Prostate gland (tissue), 2 donors: ENCODE data around the gene ARHGEF2. TPM values are rescaled to one million over a fixed set of nuclear protein-coding genes. Genes with fewer than 3 reads are reported as not detected.

Experiments used
- DNase-seq: peaks from one replicate; pipeline ENCODE4 v3.0.0-alpha.2; 2019; ENCODE audit warnings: low spot score
- H3K27ac ChIP-seq, 2 donors: fragments of 200-600 bp; sonication (generic); 2 replicates each; pipeline ENCODE4 v1.5.1; 2017 to 2019
- H3K27me3 ChIP-seq: fragments of 200-600 bp; sonication (generic); replicated peaks from 2 replicates; pipeline ENCODE4 v1.5.1; 2019; ENCODE audit not compliant: insufficient read depth
- H3K36me3 ChIP-seq, 2 donors: fragments of 200-600 bp; sonication (generic); 1 replicate in 1 of 2; 2 replicates in 1 of 2; pipeline versions ENCODE4 v1.5.1 to v1.8.1; 2017 to 2019
- H3K4me1 ChIP-seq: fragments of 200-600 bp; sonication (generic); replicated peaks from 2 replicates; pipeline ENCODE4 v1.5.1; 2019
- H3K4me3 ChIP-seq, 2 donors: fragments of 200-600 bp; sonication (generic); 2 replicates each; pipeline ENCODE4 v1.5.1; 2017 to 2019
- H3K9me3 ChIP-seq: fragments of 200-600 bp; sonication (generic); 2 replicates; pipeline ENCODE4 v1.5.1; 2017
- CTCF ChIP-seq, 4 experiments: fragments of 200-600 bp in 2 of 4; fragments of 450-650 bp in 2 of 4; sonication (generic) in 2 of 4; IDR thresholded peaks; 1 replicate in 3 of 4; 2 replicates in 1 of 4; pipeline ENCODE4 v1.5.1; 2016 to 2019; ENCODE audit warnings: antibody characterized with exemption in 4 of 4, mild to moderate bottlenecking in 2 of 4, moderate library complexity in 2 of 4
- POLR2A ChIP-seq: fragments of 450-650 bp; IDR thresholded peaks from one replicate; pipeline ENCODE4 v1.6.1; 2016; ENCODE audit warnings: antibody characterized with exemption, mild to moderate bottlenecking
- POLR2AphosphoS5 ChIP-seq: sonication (generic); formaldehyde crosslinking; IDR thresholded peaks from one replicate; pipeline ENCODE4 v1.6.1; 2017; ENCODE audit warnings: antibody characterized with exemption
- WGBS: methylation state at CpG from one replicate; pipeline ENCODE4 v1.1.5; 2018; 5-methylcytosine and 5-hydroxymethylcytosine counted together
- intact Hi-C: fragments of 100-400 bp; cut with DNase I; formaldehyde crosslinking; loops from one replicate; pipeline ENCODE4 v1.14.2; 2022
- total RNA-seq, 2 donors: library from RNA; depleted of rRNA; stranded (reverse); fragments of >200 nt; gene quantifications; one replicate each; pipeline ENCODE4 v1.1.0, GENCODE V29; 2016

ARHGEF2 gene
- total RNA-seq, 2 donors from 2014 or later = 35.8 to 66.2 TPM

DNA sequence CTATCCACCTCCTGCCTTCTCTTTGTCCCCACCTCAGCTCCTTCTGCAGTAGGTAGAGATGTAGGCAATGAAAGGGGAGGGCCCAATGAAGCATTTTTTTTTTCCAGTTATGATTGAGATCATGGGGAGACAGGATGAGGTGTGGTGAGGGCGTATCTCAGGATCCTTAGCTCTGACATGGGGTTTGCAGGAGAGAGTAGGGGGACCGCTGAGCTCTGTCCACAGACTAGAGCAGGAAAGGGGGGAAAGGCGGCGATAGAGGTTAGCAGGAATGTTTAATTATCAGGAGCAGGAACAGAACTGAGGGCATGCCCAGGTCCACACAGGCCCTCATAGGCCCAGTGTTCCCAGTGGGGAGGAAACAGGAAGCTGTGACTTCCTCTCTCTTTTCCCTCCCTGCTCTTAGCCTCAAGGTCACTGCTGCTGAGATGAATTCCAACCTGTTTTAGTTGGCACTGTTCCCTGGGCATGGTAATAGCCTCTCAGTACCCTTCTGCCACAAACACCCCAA is 37.8 kb downstream of the ARHGEF2 start:
- Histone ChIP-seq H3K4me3 (no peak overlapping the region), H3K9me3 (no peaks in the 10 kb centered on the region), H3K27ac (no peak overlapping the region), H3K4me1 (no peaks in the 10 kb centered on the region), H3K27me3 (no peaks in the 10 kb centered on the region), H3K36me3 (no peaks in the 10 kb centered on the region)
- WGBS = 69% methylated on average over 4 of the region's 4 CpGs
- no peak for DNase-seq
- intact Hi-C loops = no loop called here
- TF ChIP-seq POLR2AphosphoS5 (no peak), CTCF (IDR thresholded peaks at IDR 0.05) (no peak), POLR2A (no peak)

DNA sequence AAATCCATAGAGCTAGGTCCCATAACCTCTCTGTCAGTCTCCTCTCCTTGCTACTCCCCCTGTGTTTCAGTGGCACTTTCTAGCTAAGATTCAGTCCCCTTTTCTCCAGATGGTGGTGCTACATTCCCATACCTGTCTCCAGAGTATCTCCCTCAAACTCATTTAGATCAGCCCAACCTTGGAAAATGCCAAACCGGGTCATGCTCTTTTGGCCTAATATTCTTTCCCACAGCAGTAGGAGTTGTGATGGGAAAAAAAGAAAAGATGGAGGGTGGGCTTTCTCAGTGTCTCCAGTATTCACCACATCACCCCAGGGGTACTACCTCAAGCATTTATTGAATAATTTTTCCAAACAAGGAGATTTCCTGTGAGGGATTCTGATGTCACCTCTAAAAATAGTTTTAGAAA is 40.1 kb downstream of the ARHGEF2 start:
- Histone ChIP-seq H3K4me3 (no peak overlapping the region), H3K36me3 (no peaks in the 10 kb centered on the region), H3K9me3 (no peaks in the 10 kb centered on the region), H3K27ac (no peak overlapping the region), H3K4me1 (no peaks in the 10 kb centered on the region), H3K27me3 (no peaks in the 10 kb centered on the region)
- peak; percentile 37 for DNase-seq
- TF ChIP-seq CTCF (IDR thresholded peaks at IDR 0.05) (peak; percentile 17 to 73 (median 52)), POLR2AphosphoS5 (peak; percentile 25), POLR2A (no peak)
- intact Hi-C loops = loop anchor here (2.0 kb wide), 1 partner anchor 51 kb away; no protein-coding TSS in a partner anchor
- WGBS = 0% methylated on average over 1 of the region's 1 CpG

- Histone ChIP-seq H3K4me3 (peak overlapping the region; percentile 69 to 92), H3K4me1 (peaks cover 23% of the 10 kb centered on the region), H3K36me3 (no peaks in the 10 kb centered on the region), H3K27ac (peak overlapping the region; percentile 86 to 91), H3K9me3 (no peaks in the 10 kb centered on the region), H3K27me3 (no peaks in the 10 kb centered on the region)
- TF ChIP-seq POLR2AphosphoS5 = no peak
- TF ChIP-seq CTCF (IDR thresholded peaks at IDR 0.05) = no peak
- no peak for TF ChIP-seq POLR2A
- 78% methylated on average over 24 of the region's 24 CpGs for WGBS
- intact Hi-C loops = no loop called here
- DNase-seq = no peak
Measured at GRCh38 chr1:155934936-155935590, 43.3 kb downstream of the ARHGEF2 start.

DNA sequence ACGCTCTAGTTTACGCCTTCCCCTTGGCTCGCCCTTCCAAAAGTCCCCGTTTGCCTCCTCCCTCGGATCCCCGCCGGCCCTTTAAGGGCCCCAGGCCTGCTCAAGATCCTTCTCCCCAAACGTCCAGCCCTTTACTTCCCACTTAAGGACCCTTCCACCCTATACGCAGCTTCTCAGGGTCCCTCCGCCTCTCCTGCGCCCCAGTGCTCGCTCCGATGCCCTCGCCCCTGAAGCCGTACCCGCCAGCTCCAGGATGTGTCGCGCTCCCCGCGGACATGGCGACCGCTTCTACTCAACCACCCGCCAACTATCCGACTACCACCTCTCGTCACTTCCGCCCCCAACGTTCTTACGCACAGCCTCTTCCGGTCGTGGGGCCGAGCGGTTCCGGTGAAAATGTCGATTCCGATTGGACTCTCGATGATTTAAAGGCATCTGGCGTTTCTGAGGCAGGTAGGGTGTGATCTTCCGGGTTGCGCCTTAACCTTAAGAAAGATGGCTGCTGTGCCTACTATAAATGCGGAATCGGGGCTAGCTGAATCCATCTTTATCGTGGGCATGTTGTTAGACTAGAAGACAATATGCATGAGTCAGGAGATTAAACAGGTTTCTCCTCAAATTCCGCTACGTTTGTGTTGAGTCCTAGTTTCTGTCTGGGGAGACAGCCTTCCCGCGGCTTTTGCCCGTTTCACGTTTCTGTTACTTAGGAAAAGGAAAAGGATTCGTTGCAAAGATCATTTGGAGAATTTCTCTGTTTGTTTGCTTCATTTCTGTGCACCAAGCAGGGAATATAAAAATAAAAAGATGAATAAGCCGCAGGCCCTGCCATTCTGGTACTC is 44.0 kb downstream of the ARHGEF2 start, which contains the start of gene KHDC4:
Gene KHDC4, minus strand, starts transcription at position 317 of the 839 bp plus-strand sequence. Its CDS starts 40 bp downstream, at position 277.
- intact Hi-C loops = no loop called here
- H3K27ac ChIP-seq = peak within 1 kb of the TSS; percentile 86 to 91
- no peaks in the 10 kb centered on the region for H3K36me3 ChIP-seq
- H3K9me3 ChIP-seq = no peaks in the 10 kb centered on the region
- H3K27me3 ChIP-seq = no peaks in the 10 kb centered on the region
- peak; percentile 98 for DNase-seq
- peaks cover 24% of the 10 kb centered on the region for H3K4me1 ChIP-seq
- TF ChIP-seq CTCF (IDR thresholded peaks at IDR 0.05) (peak in 2 of 4 experiments; percentile 28 to 46), POLR2A (peak; percentile 91), POLR2AphosphoS5 (peak; percentile 100)
- under 1% methylated on average over 50 of the region's 50 CpGs for WGBS
- peak within 1 kb of the TSS; percentile 69 to 92 for H3K4me3 ChIP-seq
